OCI-LY3 (cell line): ENCODE results near the gene GPR176.

ENCODE experiments used
- EZH2phosphoT487 ChIP-seq: fragments of 200-600 bp; shearing (Covaris generic); IDR thresholded peaks from 2 replicates; pipeline ENCODE4 v1.6.1; 2018; ENCODE audit warnings: antibody characterized with exemption, mixed run types, low read depth
- TF ChIP-seq, protein P1 (sequence below): fragments of 200-600, 300-600 bp; sonication (generic); IDR thresholded peaks from 2 replicates; pipeline ENCODE4 v1.5.1; 2014; ENCODE audit warnings: antibody characterized with exemption, low read length, low read depth

DNA sequence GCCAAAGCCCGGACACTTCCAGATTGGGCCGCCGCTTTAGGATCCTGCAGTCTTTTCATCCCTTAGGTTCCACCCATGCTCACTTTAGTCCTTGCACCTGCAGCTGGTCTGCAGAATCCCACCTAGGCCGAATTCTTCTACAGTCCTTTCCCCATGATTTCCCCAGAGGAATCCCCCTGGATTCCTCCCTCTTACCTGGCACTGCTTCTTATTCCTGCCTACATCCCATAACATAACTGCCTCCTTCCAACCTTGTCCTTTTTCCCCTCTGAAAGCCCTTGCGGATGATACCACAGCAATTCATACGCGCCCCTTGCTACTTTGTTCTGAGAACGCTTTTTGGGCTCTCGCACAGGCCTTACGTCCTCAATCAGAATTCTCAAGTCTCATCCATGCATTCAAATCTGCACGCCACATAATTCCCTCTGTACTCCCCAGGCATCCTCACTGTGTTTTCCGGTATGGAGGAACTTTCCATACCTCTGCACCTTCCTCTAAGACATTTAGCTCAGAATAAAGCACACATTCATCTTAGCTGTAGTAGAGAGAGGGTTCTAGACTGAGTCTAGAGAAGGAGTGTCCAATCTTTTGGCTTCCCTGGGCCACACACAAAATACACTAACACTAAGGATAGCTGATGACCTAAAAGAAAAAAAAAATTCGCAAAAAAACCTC lies 14.5 kb upstream of the GPR176 start:
- TF ChIP-seq, protein P1, sequence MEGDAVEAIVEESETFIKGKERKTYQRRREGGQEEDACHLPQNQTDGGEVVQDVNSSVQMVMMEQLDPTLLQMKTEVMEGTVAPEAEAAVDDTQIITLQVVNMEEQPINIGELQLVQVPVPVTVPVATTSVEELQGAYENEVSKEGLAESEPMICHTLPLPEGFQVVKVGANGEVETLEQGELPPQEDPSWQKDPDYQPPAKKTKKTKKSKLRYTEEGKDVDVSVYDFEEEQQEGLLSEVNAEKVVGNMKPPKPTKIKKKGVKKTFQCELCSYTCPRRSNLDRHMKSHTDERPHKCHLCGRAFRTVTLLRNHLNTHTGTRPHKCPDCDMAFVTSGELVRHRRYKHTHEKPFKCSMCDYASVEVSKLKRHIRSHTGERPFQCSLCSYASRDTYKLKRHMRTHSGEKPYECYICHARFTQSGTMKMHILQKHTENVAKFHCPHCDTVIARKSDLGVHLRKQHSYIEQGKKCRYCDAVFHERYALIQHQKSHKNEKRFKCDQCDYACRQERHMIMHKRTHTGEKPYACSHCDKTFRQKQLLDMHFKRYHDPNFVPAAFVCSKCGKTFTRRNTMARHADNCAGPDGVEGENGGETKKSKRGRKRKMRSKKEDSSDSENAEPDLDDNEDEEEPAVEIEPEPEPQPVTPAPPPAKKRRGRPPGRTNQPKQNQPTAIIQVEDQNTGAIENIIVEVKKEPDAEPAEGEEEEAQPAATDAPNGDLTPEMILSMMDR: no peak
- no peak for TF ChIP-seq EZH2phosphoT487
